ENCODE data around the gene PTPRE.

DNA sequence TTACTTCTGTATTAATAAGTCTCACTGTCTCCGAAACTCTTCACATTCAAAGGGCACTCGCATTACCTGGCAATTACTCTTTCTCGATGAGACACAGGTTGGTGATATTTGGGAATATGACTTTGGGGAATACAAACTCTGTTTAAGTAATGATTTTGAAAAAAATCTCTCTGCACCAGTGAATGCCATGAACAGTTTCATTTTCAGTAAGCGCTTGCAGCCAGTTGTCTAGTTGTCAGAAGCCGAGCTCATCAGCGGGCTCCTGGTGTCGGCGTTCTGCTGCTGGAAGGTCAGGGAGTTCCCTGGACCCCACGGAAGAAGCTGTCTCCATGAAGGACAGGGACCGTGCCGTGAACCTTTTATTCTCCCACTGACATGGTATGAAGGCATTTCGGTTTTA, 57.7 kb downstream of the PTPRE start:
- TF ChIP-seq, protein P1, sequence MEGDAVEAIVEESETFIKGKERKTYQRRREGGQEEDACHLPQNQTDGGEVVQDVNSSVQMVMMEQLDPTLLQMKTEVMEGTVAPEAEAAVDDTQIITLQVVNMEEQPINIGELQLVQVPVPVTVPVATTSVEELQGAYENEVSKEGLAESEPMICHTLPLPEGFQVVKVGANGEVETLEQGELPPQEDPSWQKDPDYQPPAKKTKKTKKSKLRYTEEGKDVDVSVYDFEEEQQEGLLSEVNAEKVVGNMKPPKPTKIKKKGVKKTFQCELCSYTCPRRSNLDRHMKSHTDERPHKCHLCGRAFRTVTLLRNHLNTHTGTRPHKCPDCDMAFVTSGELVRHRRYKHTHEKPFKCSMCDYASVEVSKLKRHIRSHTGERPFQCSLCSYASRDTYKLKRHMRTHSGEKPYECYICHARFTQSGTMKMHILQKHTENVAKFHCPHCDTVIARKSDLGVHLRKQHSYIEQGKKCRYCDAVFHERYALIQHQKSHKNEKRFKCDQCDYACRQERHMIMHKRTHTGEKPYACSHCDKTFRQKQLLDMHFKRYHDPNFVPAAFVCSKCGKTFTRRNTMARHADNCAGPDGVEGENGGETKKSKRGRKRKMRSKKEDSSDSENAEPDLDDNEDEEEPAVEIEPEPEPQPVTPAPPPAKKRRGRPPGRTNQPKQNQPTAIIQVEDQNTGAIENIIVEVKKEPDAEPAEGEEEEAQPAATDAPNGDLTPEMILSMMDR (IDR thresholded peaks at IDR 0.05; ENCODE audit: low read depth, low read length, poor library complexity, severe bottlenecking), result no peak
- TF ChIP-seq EZH2phosphoT487 (IDR thresholded peaks at IDR 0.05; ENCODE audit: borderline replicate concordance, low read length), result no peak
